ENCODE results near the gene KRT82.
"Not testable (repeated sequence)": the region's sequence is repeated elsewhere in the genome, so short reads cannot be mapped to it uniquely, and the experiment has no call there.

Gene KRT82

DNA sequence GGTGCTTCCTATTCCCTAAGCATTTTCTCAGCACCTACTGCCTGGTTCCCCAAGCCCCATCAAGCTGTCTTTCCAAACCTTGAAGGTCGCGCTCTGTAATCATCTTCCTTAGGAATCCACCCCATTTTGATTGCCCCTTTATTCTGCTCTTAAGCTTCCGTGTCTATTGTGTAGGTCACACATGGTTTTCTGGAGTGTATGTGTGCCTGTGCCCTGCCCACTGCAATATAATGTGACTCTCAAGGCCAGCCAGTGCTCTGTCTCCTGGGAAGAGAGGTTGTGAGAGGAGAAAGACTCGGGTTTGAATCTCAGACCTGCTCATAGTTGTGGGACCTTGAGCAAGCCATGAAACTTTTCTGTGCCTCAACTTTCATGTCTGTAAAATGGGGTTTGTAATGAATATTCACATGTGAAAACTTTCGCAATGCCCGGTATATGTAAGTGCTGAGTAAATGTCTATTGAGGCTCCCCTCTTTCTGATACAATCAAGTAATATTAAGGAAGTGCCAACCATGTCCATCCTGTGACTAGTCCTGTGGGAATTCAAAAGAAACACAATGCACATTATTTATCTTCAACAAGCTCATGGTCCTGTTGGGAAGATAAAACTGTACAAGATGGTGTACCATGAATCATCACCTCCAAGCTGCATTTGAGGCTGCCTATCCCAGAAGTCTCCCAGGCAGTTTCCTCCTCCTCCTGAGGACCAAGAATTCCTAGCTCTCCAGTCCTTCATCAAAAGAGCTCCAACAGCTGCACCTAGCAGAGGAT lies 28.8 kb upstream of the KRT82 start:
- DNase-seq = no peak

DNA sequence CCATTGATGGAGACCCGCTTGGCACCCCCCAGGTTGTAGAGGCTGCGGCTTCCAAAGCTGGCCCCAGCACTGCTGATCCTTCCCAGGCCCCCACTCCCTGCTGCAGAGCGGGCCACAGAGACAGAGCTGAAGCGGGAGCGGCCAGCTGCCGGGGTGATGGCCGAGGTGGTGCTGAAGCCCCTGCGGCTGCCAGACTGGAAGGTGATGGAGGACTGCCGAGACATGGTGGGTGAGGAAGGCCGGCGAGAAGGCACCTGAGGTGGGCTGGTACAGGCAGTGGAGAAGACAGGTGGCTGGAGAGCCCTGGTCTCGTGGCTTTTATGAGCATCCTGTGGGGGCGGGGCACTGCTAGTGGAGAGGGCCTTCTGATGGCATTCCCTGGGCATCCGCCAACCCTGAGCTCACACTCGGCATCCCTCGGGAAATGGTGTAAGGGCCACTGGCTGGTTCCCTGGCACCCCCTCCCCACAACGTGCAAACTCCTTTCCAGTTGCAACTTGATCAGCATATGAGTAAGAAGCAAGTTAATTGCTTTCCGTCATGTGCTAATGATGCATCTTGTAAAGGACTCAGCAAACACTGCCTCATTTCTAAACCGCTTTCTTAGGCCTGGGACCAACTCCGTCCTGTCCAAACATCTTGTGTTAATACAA lies 28.1 kb upstream of the KRT82 start, which contains the start of gene KRT75:
Gene KRT75, minus strand, starts transcription at position 291 of the 653 bp plus-strand sequence. Its CDS starts 67 bp downstream, at position 224.
- no peak for DNase-seq

DNA sequence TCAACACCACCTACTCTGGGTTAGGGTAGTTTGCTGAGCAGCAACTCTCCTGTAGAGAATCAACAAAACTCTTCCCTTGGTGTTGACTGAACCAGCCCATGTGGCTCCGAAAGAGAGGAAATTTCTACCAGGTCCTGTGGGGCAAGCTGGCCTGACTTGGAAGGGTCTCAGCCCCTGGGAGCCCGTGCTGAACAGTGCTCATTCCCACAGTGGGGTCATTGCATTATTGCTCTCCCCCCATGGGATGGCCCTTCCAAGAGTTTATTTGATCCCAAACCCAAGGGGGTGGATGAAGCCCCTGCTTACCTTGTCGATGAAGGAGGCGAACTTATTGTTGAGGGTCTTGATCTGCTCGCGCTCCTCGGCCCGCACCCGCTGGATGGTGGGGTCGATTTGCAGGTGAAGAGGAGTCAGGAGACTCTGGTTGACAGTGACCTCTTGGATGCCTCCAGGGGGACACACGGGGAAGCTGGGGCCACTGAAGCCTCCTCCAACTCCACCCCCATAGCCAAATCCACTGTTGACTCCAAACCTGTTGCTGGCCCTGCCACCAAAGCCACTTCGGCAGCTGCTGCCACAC lies 27.5 kb upstream of the KRT82 start:
- no peak for DNase-seq

DNA sequence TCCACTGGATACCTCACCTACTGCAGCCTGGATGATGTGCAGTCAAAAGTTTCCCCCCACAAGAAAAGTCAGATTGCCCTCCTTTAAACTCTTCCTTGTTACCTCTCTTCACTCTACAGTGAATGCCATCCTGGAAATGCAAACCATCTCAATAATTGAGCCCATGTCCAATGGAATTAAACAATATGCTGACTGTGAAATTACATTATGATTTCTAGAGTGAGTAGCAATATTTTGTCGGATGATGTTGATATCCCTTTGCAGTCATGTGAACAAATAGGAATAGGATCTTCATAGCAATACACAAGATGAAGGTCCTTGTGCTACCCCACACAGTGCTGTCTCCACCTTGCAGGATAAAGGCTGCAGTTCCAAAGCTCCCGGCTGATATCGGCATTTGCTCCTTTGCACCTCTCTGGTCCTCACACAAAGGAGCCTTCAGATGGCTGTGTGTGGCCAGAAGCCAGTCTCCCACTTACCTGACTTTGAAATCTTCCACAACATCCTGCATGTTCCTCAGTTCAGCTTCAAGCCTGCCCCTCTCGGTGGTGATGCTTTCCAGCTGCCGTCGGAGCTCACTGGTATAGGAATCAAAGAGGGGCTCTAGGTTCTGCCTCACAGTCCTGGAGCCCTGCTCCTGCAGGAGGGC lies 26.5 kb upstream of the KRT82 start:
- no peak for DNase-seq

DNA sequence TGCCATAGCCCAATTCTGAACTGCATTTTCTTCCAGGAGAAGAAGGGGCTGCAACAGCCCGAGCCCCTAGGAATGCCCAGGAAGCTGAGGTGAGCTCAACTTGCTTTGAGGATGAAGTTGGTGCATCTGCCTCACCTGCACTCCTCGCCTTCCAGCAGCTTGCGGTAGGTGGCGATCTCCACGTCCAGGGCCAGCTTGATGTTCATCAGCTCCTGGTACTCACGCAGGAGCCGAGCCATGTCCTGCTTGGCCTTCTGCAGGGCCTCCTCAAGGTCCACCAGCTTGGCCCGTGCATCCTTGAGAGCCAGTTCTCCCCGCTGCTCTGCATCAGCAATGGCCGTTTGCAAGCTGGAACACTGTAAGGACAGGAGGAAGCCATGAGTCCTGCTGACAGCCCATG lies 22.0 kb upstream of the KRT82 start:
- no peak for DNase-seq

DNA sequence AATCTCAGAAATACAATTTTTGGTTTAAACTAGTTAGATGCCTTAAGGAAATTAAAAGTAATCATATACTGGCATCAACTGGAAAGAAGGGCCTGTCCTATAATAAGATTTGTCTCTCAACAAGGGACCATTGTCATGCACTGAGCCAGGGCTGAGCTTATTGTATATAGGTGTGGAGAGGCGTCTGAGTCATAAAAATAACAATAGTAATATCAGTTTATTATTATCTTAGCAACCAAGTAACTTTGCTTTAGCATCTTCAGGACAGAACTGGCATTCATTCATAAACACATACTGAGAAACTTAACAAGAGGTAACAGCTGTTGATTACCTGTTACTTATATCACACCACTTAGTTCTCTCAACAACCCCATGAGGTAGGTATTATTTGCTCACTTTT lies 20.9 kb upstream of the KRT82 start:
- no peak for DNase-seq

DNA sequence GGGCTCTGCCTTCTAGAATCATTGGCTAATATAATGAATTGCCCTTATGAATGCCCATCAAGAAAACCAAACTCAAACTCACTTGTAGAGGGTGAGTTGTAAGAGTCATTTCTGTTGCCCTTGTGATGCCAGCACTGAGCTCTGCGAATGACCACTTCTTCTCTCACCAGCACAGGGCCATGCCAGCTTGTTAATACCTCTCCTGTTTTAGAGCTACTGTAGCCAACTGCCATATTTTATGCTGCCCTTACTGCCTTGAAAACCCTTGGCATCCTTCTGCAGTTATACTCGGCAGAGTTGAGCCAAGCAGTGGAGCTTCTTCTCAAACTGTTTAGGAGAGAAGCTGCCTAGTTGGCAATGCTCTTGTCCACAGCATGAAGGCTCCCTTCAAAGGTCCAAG lies 19.9 kb upstream of the KRT82 start:
- no peak for DNase-seq

DNA sequence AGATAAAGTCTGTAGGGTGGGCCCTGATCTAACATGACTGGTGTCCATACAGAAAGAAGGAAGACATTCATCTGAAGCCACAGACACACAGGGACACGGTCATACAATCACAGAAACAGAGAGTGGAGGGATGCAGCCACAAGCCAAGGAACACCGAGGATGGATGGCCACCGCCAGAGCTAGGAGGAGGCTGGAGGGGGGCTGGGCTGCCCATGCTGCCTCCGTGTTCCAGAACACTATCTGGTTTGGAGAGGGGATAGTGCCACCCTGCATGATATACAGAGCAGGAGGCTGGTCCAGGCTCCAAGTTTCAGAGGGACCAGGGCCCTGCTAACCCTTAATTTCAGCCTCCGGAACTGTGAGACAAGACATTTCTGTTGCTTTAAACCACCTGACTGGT lies 19.3 kb upstream of the KRT82 start:
- DNase-seq = no peak

DNA sequence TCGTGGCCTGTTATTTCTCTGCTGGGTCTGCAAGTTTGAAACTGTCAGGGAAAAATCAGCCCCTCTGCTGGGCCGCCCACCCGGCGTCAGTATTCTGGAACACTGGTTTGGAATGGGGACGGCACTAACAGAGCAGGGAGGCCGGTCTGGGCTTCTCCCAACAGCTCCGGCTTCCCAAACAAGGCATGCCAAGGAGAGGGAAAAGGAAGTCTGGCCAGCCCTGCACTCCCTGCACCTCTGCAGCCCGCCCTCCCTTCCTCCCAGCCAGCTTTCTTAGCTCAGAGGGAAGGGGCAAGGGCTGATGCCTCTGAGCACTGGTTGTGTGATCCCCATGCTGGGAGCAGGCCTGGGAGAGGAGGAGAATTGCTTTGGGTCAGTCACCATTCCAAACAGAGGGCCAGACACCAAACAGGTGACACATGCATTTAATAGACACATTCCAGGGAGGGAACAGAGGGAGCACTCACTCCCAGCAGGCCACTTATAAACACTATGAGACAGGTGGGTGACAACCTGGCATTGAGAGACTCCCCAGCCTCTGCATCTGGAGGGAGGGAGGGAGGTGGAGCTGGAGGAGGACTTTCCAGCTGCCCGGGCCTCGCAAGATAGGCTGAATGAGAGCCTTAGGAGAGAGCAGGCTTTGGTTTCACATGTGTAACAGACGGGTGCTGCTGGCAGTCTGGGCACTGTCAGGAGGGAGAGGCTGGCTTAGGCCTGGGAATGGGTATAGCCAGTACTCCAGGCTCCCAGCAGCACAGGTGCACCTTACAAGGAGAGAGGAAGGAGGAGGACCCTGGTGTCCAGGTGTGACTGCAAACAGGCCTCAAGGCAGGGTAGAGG lies 17.7 kb upstream of the KRT82 start:
- no peak for DNase-seq

DNA sequence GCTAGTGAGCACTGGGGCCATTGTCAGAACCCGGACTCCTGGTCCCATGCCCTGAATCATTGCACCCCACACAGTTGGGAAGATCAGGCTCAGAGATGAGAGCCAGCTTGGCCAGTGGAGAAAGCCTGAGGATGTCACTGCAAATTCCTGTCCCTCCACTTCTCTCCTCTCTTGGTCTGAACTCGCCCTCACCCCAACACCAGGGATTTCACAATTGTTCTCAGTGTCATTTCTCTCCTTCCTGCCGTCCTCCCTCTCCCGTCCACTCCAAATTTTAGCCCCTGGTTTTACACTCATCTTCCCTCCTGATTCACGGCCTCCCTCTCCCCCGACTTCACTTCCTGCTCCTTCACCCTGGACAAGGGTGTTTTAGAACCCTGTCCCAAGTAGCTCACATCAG lies 16.9 kb upstream of the KRT82 start:
- no peak for DNase-seq

DNA sequence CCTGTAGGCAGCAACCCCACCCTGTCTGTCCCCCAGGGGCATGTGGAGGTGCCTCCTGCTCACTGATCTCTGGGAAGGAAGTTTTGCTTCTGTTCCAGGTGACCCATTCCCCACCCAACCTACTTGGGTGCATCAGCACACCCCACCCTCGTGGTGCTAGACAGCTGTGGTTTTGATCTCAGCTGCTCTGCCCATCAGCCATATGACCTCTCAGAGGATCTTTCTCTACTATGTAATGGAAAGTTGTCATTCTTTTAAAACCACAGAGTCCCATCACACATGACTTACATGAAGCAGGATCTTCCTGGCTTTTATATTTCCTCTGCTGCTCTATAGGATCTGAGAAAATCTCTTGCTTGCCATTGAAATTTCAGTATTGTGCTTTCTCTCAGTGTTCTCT lies 13.5 kb upstream of the KRT82 start:
- no peak for DNase-seq

DNA sequence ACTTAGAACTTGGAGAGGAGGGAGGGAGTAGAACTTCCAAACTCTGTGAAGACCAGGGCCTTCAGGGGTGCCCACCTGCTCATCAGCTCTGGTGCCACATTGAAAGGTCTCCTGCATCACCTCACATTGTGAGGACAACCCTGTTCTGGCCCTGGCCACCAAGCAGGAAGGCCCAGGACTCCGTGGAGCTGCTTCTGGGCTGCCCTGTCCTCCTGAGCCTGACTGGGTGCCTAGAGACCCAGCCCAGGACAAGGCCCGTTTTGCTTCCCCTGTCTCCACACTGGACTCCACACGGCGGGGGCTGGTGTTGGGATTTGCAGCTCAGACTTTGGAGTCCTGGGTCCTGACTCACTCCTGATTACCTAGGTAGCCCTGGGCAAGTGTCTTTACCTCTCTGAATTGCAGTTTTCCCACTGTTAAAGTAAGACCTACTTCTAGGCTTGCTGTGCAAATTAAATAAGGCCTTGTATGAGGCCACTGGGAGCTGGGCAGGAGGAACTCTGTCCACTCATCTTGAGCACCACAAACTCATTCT lies 12.5 kb upstream of the KRT82 start:
- DNase-seq = no peak

DNA sequence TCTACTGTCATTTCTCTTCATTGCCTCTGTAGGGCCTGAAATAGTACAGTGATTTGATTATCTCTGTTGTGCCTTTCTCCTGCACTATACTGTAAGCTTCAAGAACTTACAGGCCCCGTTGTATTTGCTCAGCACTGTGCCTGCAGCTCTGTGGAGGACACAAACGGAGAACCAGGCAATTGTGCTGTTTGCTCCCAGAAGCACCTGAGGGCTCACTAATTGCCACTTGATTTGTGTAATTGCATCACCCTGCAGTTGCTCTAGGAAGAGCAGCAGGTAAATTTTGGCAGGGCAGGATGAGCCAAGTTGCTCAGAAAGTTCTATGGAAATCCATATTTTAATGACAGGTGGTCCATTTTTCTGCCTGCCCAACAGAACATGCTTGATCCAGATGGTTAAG lies 11.6 kb upstream of the KRT82 start:
- DNase-seq = no peak

DNA sequence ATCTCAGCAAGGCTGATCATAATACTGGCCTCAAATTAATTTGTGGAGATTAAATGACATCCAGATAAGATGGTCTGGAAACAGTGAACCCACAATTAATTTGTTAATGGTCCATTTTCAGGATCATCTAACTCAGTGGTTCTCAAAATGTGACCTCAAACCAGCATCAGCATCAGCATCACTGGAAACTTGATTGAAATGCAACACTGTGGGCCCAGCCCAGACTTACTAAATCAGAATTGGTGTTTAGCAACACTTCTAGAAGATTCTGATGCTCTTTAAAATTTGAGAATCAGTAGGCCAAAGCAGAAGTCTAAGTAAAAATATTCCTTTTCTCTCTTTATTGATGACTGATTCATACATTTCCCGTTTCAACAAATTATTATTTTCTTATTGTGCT lies 10.7 kb upstream of the KRT82 start:
- DNase-seq = no peak

DNA sequence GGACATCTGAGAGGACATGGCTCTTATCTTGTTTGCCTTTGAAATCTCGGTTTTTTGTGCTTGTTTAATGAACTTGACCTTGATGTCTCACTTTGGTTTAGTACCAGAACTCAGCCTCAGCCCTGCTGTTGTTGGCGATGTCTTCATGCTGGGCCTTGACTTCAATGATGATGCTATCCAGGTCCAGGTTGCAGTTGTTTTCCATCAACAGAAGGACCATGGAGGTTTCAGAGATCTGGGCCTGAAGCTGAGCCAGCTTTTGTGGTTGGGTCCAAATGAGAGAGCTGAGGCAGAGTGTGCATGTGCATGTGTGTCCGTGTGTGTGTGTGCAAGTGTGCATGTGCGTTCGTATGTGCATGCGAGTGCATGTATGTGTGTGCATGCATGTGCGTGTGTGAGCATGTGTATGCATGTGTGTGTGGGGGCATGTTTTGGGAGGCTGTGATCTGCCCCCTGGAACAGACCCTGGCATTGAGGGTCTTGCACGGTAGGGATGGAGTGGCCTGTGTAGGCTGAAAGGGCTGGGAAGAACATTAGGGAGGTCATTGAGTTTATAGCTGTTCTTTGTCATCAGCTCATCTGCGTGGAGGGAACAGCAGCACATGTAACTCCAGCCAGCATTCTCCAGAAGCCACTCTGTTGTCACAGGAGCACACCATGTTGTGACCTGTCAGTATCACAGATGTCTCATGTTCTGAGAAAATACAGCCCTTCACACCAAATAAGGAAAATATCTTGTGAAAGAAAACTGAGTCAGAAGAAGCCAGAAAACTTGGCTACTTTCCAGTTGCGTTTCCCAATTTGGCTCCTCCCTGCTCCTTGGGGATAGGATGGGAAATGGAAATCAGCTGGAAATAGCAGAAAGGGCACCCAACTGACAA lies 10.0 kb upstream of the KRT82 start:
- no peak for DNase-seq

DNA sequence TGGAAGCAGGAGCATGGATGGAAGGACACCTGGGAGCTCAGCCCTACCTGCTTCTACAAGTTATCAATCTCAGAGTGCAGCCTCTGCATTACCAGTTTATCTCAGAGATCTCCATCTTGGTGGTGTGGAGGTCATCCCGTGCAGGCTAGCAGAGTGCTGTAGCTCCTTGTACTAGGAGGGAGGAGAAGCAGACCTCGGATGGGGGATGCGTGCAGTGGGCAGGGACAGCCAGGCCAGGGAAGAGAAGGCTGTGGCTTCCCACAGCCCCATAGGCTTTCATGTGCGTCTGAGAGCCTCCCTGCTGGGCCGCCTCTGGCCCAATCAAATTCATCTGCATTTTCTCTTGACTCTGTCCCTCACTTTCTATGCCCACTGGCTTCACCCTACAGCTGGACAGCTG lies 8.8 kb upstream of the KRT82 start:
- no peak for DNase-seq

DNA sequence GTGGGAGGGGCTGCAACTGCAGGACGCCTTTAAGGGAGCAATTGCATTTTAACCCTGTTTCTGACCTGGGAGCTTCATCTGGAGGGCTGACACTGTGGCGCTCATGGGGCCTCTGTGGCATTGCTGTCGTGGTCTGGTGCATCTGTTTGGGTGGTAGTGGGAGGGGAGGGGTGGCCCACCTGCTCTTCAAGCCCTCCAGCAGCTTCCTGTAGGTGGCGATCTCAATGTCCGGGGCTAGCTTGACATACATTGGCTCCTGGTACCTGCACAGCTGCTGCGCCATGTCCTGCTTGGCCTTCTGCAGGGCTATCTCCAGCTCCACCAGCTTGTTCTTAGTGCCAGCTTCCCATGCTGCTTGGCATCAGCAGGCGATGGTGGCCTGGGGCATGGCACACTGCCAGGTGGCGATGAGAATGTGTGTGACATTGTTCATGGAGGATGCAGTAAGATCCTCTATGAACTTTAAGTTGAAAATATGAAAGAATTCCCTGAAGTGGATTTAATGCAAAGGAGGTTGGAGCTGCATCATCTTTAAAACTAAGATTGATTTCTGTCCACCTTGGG lies 7.7 kb upstream of the KRT82 start:
- no peak for DNase-seq

DNA sequence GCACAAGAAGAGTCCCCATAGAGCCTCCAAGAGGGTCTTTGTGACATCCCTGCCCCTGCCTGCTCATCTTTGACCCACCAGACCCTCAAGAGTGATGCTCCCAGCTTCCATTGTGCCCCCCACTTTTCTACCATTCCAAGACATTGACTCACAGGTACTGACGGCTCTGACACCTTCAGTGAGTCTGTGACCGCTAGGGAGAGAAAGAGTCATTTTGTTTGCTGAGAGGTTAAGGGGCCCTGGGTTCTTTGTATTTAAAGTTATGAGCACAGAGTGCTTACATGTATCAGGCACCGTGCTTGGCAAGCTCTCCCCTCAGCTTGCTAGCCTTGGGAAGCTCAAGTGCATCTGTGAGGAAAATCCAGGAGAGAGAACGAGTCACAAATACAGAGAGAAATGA lies 7.1 kb upstream of the KRT82 start:
- DNase-seq = no peak

DNA sequence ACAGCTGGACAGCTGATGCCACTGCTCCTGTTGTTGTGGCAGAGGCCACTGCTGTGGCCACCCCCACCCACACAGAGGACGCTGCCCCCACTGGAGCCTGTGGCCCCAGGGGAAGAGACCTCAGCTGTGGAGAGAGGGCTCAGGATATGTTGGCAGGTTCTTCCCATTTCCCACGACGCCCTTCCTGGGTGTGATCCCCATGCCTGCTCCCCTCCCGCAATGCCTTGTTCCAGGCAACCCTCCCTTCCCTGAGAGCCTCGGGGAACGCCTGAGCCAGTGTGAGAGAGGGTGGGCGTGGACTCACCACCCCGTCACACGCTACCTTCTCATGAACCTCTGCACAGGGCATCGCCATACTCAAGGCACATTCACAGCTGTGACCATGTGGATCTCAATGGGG lies 5.7 kb upstream of the KRT82 start:
- DNase-seq = no peak

DNA sequence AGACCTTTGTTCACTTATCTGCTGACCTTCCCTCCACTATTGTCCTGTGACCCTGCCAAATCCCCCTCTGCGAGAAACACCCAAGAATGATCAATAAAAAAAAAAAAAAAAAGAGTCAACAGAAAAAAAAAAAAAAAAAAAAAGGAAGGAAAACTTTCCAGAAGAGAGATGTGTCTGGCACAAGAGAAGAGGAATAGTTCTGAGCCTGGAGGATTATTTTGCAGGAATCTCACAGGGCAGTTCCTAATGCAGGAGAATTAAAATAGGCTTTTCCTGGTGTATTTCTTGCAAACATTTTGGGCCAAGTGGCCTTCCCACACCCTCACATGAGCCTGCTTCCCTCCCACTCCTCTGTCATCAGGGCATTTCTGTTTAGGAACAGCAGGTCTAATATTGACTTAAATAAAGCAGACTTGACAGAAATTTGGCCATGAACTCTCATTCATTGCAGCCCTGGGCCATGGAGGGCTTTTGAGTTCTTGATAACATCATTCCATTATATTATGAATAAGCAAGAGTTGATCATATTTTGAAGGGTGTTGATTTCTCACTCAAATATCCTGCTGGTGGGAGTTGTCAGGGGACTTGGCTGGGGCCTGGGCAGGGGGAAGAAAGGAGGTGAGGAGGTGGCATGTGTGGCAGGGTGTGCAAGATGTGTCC lies 4.6 kb upstream of the KRT82 start:
- not testable (repeated sequence) for DNase-seq

DNA sequence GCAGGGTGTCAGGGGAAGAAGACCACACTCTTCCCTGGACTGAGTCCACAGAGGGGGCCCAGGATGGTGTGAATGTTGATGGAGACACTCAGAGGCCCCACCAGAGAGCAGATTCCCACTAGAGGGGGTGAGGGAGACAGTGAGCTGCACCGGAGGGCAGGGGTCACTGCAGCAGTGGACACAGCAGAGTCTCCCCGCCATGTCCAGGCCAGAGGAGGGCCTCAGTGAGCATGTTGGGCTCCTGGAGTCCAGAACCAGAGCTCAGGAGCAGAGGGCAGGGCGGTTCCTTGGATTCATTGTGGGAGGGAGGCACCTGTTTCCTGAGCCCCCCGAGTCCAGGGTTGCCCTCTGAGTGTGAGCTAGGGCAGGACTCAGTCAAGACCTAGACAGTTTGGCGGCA lies 1.8 kb upstream of the KRT82 start:
- no peak for DNase-seq

Measured in NCI-H1092 treated with DMSO at 0.1 percent for 48 hours (cell line).